Measurements from ENCODE around the gene ANO1. TPM values are rescaled to one million over a fixed set of nuclear protein-coding genes. Genes with fewer than 3 reads are reported as not detected.
"Not testable (repeated sequence)": the region's sequence is repeated elsewhere in the genome, so short reads cannot be mapped to it uniquely, and the experiment has no call there.

The ANO1 gene
- total RNA-seq, result under 1 TPM; 0.14 to 0.20 (median 0.16) TPM

DNA sequence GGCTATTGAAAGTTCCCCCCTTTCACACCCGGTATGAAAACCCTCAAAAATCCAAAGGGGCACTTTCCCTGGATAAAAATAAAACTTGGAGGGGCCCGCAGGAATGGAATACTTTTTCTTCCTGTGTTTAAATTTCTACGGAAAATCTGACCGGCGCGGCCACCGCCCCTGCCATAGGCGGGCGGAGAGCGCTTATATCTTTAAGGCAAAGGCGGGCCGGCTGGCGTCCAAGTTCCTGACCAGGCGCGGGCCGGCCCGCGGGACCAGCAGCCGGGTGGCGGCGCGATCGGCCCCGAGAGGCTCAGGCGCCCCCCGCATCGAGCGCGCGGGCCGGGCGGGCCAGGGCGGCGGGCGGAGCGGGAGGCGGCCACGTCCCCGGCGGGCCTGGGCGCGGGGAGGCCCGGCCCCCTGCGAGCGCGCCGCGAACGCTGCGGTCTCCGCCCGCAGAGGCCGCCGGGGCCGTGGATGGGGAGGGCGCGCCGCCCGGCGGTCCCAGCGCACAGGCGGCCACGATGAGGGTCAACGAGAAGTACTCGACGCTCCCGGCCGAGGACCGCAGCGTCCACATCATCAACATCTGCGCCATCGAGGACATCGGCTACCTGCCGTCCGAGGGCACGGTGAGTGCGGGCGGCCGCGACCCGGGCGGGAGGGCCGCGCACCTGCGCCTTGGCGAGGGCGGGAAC lies at the start of gene ANO1:
ANO1 (plus strand) TSS at position 223 of the 686 bp plus-strand sequence; CDS start at position 513, 290 bp downstream.
- Mint-ChIP-seq H3K36me3 (ENCODE audit: insufficient read depth) (no peaks in the 10 kb centered on the region), H3K27me3 (ENCODE audit: low read depth) (peaks cover 56% of the 10 kb centered on the region), H3K4me3 (no peak within 1 kb of the TSS), H3K4me1 (ENCODE audit: low read depth) (no peaks in the 10 kb centered on the region), H3K9me3 (no peaks in the 10 kb centered on the region)
- DNase-seq (no peak), ATAC-seq (no peak)

DNA sequence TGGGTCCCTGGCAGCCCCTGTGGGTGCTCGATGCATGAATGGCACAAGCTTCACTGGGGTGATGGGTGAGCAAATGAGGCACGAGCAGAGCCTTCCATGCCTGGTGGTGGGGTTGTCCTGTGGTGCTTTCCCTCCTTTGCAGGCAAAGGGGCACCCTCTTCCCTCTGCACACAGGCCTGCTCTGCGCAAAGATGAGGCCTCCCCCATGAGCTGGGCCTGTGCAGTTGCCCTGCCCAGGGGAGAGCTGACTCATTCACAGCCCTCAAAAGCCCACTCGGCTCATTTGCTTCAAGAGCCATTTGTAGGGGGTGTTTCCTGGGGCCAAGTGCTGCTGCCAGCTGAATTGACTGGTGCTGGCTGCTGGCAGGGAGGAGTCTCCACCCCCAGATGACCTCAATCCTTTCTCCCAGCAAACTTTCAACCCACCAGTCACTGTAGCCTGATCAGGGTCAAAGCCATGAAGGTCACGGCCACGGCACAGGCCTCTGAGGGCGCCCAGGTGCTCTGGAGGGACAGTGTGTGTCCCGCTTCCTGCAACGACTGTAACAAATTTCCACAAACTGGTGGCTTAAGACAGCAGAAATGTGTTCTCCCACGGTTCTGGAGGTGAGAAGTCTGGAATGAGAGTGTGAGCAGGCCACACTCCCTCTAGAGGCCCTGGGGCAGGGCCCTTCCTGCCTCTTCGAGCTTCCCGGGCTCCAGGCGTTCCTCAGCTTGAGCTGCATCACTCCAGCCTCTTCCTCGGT lies 48.8 kb upstream of the ANO1 start:
- Mint-ChIP-seq H3K4me1 (ENCODE audit: low read depth) (no peaks in the 10 kb centered on the region), H3K4me3 (no peak overlapping the region), H3K27me3 (ENCODE audit: low read depth) (peaks cover 11% of the 10 kb centered on the region), H3K9me3 (no peaks in the 10 kb centered on the region), H3K36me3 (ENCODE audit: insufficient read depth) (no peaks in the 10 kb centered on the region)
- ATAC-seq, result no peak
- no peak for DNase-seq

DNA sequence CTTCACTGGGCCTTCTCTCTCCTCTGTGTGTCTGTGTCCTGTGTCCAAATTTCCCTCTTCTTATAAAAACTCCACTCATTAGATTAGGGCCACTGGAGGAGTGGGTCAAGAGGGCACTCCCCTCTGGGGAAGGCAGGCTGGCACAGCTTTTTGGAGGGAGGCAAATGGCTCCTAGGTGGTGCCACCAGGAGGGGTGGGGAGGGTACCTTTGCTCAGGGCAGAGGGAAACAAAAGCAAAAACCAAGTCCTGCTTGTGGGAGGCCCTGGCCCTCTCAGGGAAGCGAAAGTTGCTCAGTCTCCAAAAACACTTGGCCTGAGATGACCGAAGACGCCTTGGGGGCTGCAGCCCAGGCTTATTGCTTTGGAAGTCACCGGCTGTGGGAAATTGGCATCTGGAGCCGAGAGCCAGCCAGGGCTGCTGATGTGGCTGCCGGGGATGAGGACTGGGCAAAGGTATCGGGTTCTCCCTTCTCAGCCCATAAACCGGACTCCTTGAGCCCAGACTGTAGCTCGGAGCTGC lies 48.2 kb upstream of the ANO1 start:
- ATAC-seq (no peak), DNase-seq (no peak)
- Mint-ChIP-seq H3K4me3 (no peak overlapping the region), H3K4me1 (ENCODE audit: low read depth) (no peaks in the 10 kb centered on the region), H3K36me3 (ENCODE audit: insufficient read depth) (no peaks in the 10 kb centered on the region), H3K27me3 (ENCODE audit: low read depth) (peaks cover 11% of the 10 kb centered on the region), H3K9me3 (no peaks in the 10 kb centered on the region)

DNA sequence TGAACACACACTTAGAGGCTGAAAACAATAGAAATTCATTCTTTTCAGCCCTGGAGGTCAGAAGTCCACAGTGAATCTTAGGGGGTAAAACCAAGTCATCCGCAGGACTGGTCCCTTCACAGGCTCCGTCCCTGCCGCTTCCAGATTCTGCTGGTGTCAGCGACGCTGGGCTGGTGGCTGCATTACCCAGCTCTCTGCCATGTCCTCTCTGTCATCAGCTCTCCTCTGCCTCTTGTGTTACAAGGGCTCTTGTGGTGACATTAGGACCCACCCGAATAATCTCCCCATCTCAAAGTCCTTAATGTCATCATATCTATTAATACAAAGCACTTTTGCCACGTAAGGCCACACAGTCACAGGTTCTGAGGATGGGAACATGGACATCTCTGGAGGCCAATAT lies 47.7 kb upstream of the ANO1 start:
- DNase-seq (no peak), ATAC-seq (no peak)
- H3K4me1 Mint-ChIP-seq (ENCODE audit: low read depth), result no peaks in the 10 kb centered on the region
- no peaks in the 10 kb centered on the region for H3K9me3 Mint-ChIP-seq
- H3K36me3 Mint-ChIP-seq (ENCODE audit: insufficient read depth), result no peaks in the 10 kb centered on the region
- H3K27me3 Mint-ChIP-seq (ENCODE audit: low read depth), result peaks cover 11% of the 10 kb centered on the region
- no peak overlapping the region for H3K4me3 Mint-ChIP-seq

DNA sequence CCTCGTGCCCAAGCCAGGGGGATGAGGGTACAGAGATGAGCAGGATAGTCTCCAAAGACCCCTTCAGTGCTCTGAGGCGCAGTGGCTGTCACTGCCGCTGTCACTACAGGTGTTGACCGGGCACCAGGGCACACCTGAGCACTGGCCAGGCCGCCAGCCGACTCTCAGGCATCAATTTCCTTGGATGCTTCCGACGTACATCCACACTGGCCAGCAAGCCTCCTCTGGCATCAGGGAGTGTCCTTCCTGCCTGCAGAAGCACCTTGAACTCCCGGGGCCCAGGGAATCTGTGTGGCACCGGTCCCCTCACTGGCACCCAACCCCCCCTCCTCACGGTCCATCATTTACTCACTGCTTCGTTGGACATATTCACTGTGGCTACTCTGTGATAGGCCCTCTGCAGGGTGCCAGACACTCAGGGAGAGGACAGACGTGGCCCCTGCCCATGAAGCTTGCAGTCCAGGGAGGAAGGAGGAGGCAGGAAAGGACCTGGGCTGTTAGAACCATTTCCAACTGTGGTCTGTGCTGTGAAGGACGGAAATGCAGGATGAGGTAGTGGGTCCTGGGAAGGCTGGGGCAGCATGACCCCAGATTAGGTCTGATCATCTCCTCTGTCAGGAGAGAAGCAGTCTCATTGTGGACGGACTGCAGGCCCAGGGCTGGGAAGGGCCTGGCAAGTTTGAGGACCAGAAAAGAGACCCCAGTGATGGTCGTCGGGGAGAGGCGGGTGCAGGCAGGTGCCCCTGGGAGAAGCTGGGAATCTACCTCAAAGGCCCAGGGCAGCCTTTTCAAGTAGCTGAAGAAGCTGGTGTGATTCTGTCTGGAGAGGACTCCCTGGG lies 46.3 kb upstream of the ANO1 start:
- Mint-ChIP-seq H3K4me3 (no peak overlapping the region), H3K4me1 (ENCODE audit: low read depth) (no peaks in the 10 kb centered on the region), H3K9me3 (no peaks in the 10 kb centered on the region), H3K27me3 (ENCODE audit: low read depth) (peaks cover 12% of the 10 kb centered on the region), H3K36me3 (ENCODE audit: insufficient read depth) (no peaks in the 10 kb centered on the region)
- no peak for ATAC-seq
- DNase-seq, result no peak

DNA sequence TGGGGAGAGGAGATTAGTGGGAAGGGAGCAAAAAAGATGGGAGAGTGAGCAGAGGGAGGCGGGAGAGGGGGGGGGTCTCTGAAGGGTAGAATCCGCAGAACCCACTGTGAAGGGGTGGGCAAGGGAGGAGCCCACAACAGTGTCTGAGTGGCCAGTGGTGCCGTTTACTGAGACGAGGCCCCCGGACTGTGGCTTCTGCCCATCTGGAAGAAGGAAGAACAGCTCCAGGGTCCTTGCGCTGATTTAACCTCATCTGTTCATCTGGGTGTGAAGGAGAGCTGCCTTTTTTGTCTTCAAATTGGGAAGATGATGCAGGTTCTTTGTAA lies 45.7 kb upstream of the ANO1 start:
- no peaks in the 10 kb centered on the region for H3K36me3 Mint-ChIP-seq (ENCODE audit: insufficient read depth)
- no peak overlapping the region for H3K4me3 Mint-ChIP-seq
- H3K4me1 Mint-ChIP-seq (ENCODE audit: low read depth), result no peaks in the 10 kb centered on the region
- peaks cover 12% of the 10 kb centered on the region for H3K27me3 Mint-ChIP-seq (ENCODE audit: low read depth)
- DNase-seq, result no peak
- H3K9me3 Mint-ChIP-seq, result no peaks in the 10 kb centered on the region
- ATAC-seq, result no peak

DNA sequence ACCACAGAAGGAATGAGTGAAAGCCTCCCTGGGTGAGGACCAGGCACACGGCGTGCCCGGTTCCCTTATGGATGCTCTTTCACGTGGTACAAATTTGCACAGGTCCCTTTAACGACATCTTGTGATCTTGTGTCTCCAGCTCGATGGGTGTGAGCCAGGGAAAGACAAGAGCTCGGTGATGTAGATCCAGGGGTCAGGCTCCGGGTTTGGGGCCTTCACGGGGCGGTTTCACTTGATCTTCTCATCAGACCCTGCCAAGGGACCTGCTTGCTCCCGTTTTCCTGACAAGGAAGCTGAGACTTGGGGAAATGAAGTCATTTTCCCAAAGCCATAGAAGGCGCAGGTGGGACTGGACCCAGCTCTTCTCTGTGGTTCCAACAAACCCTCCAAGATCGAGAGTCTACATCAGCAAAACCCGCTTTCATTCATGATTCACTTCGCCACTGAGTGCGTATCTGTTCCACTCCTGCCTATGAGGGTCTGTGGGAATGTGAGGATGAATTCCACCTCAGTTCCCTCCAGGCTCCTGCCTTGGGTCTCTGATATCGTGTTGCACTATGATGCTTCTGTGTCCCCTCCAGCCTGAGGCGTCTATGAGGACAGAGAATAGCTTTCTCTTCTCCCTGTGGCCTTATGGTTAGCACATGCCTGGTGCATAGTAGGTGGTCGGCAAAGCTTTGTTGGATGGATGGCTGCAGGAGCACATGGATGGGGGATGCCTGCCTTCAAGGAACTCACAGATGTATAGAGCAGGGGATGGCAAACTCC lies 45.0 kb upstream of the ANO1 start:
- H3K4me1 Mint-ChIP-seq (ENCODE audit: low read depth), result no peaks in the 10 kb centered on the region
- H3K9me3 Mint-ChIP-seq, result peaks cover under 1% of the 10 kb centered on the region

DNA sequence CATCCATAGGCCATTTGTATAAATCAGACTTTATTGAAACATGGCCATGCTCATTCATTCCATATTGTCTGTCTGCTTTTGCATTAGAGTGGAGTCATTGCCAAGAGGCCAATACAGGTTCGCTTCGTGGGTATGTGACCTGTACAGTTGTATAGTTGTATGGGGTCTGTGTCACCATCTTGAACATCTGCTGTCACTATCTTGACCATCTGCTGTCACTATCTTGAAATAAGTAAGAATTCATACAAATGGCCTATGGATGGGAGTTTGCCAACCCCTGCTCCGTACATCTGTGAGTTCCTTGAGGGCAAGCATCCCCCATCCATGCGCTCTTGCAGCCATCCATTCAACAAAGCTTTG lies 44.4 kb upstream of the ANO1 start:
- no peak for ATAC-seq
- no peak overlapping the region for H3K4me3 Mint-ChIP-seq

More for the DNA sequence above, 45.0 kb upstream of the ANO1 start:
- Mint-ChIP-seq H3K4me3 (no peak overlapping the region), H3K36me3 (ENCODE audit: insufficient read depth) (no peaks in the 10 kb centered on the region), H3K27me3 (ENCODE audit: low read depth) (peaks cover 12% of the 10 kb centered on the region)
- DNase-seq, result no peak
- no peak for ATAC-seq

DNA sequence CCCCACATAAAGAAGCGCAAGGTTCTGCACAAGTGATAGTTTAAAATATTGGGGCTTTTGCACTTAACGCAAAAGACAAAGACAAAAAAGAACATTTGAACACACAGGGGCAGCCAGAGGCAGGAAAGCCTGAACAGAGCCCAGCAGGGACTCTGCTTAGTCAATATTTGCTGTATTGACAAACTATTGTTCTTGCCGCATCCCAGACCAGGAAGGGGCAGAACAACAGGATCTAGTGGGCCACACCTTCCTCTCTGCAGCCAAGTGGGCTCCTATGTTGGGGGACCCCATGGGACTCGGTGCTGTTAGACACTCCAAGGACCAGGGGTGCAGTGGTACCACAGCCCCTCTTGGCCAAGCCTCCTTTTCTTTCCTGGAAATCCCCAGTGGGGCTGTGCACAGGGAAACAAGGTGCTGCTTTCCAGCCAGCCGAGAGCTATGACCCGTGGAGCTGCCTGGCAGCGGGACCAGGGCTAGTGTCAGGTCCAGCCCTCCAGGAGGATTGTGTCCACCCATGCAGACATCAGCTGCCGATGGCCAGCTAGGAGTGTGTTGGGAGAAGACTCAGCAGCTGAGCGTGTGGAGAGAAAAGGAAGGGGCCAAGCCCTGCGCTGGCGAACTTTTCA lies 43.3 kb upstream of the ANO1 start:
- Mint-ChIP-seq H3K36me3 (ENCODE audit: insufficient read depth) (no peaks in the 10 kb centered on the region), H3K4me3 (no peak overlapping the region), H3K9me3 (peaks cover 10% of the 10 kb centered on the region)

More for the DNA sequence above, 44.4 kb upstream of the ANO1 start:
- peaks cover 13% of the 10 kb centered on the region for H3K27me3 Mint-ChIP-seq (ENCODE audit: low read depth)
- no peaks in the 10 kb centered on the region for H3K36me3 Mint-ChIP-seq (ENCODE audit: insufficient read depth)
- DNase-seq, result no peak
- no peaks in the 10 kb centered on the region for H3K4me1 Mint-ChIP-seq (ENCODE audit: low read depth)
- H3K9me3 Mint-ChIP-seq, result peaks cover 6% of the 10 kb centered on the region

DNA sequence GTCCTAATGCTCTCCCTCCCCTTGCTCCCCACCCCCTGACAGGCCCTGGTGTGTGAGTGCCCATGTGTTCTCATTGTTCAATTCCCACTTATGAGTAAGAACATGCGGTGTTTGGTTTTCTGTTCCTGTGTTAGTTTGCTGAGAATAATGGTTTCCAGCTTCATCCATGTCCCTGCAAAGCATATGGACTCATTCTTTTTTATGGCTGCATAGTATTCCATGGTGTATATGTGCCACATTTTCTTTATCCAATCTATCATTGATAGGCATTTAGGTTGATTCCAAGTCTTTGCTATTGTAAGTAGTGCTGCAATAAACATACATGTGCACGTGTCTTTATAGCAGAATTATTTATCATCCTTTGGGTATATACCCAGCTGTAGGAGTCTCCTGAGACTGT lies 42.5 kb upstream of the ANO1 start:
- peaks cover 14% of the 10 kb centered on the region for H3K9me3 Mint-ChIP-seq
- not testable (repeated sequence) for H3K36me3 Mint-ChIP-seq (ENCODE audit: insufficient read depth); H3K4me1 Mint-ChIP-seq (ENCODE audit: low read depth); ATAC-seq; DNase-seq; H3K4me3 Mint-ChIP-seq
- peaks cover 23% of the 10 kb centered on the region for H3K27me3 Mint-ChIP-seq (ENCODE audit: low read depth)

More for the DNA sequence above, 43.3 kb upstream of the ANO1 start:
- no peak for ATAC-seq
- peaks cover 21% of the 10 kb centered on the region for H3K27me3 Mint-ChIP-seq (ENCODE audit: low read depth)
- no peak for DNase-seq
- no peaks in the 10 kb centered on the region for H3K4me1 Mint-ChIP-seq (ENCODE audit: low read depth)

DNA sequence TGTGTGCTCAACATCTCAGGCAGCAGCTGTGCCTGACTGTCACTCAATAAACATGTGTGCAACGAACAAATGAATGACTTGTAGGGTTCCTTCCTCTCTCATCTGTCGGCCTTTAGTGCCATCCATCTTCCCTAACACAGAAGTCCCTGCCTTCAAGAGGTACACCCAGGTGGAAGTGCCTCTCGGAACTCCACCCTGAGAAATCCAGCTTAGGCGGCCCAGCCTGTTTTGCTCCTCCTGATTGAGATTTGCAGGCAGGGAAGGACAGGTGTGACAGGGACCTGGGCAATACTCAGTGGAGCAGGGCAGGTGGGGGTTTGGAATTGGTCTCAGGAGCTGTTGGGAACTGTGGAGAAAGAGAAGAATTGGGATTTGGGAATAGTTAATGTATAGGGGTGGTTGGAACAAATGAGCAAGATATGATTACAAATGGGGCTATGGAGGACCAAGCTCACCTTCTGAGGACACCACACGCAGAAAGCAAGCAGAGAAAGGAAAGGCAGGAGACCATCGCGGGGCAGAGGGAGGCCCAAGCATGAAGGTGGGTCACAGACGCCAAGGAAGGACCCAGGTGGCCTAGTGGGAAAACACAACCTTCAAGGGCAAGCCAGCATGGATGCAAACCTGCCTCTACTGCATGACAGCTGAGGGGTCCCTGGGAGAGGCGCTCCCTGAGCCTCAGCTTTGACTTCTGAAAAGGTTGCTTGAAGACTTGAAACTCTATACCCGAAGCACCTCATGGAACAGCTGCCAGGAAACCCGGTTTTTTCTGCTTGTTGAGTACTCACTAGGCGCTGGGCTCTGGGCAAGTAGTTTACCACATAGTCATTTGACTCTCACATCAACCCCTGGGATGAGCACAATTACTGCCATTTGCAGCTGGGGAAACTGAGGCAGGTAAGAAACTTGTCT lies 40.9 kb upstream of the ANO1 start:
- no peak for ATAC-seq
- Mint-ChIP-seq H3K4me1 (ENCODE audit: low read depth) (no peaks in the 10 kb centered on the region), H3K9me3 (peaks cover 19% of the 10 kb centered on the region), H3K4me3 (no peak overlapping the region), H3K27me3 (ENCODE audit: low read depth) (peaks cover 20% of the 10 kb centered on the region), H3K36me3 (ENCODE audit: insufficient read depth) (no peaks in the 10 kb centered on the region)
- no peak for DNase-seq

DNA sequence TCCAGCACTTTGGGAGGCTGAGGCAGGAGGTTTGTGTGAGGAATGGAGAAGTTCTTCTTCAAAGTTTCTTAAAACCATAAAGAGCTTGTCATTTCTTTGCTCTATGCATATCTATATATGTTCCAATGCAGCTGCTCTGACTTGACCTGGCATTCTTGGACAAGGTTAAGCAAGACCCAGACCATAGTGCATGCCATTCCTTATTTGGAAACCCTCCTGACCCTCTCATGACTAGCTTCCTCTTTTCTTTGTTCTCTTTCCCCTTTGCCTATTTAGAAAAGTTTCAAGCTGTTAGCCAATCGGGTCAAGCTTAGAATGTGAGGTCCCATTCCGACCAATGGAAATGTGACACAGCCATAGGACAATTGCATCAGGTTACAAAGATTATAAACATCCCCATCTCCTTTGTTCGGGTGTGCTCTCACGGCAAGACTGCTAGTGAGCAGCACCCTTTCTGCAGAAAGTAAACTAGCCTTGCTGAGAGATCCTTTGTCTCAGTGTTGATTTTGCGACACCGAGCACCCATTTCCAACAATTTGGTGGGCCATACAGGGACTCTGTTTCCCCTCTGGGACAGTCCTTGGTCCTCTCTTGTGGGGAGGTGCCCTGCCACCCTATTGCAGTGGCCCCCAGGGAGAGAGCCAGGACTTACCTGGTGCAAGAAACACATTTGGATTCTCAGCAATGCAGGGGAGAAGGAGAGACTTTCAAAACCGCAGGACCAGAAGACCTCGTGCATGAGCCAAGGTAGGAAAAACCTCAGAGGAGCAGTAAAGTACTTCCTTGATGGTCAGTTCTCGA lies 39.9 kb upstream of the ANO1 start:
- H3K27me3 Mint-ChIP-seq (ENCODE audit: low read depth), result peaks cover 19% of the 10 kb centered on the region
- H3K36me3 Mint-ChIP-seq (ENCODE audit: insufficient read depth), result no peaks in the 10 kb centered on the region
- DNase-seq (no peak), ATAC-seq (no peak)
- no peak overlapping the region for H3K4me3 Mint-ChIP-seq
- no peaks in the 10 kb centered on the region for H3K4me1 Mint-ChIP-seq (ENCODE audit: low read depth)
- H3K9me3 Mint-ChIP-seq, result peaks cover 29% of the 10 kb centered on the region
